H1 (cell line): Measurements from ENCODE around the gene PCDHGA1. TPM values are rescaled to one million over a fixed set of nuclear protein-coding genes. Genes with fewer than 3 reads are reported as not detected.

ENCODE experiments used
- CTCF ChIA-PET: fragments of 300-600 bp; sonication (Branson Sonifier 250); formaldehyde crosslinking; loops from one replicate; lab custom pipeline; 2021; ENCODE audit not compliant: partially characterized antibody; lab: Charles Lee
- POLR2A ChIA-PET: fragments of 300-600 bp; sonication (Branson Sonifier 250); formaldehyde crosslinking; loops from one replicate; lab custom pipeline; 2021; ENCODE audit warnings: inconsistent platforms; ENCODE audit not compliant: partially characterized antibody; lab: Charles Lee
- DNase-seq, 2 experiments: peaks; one replicate each; pipeline versions ENCODE4 v3.0.0 to v3.0.0-alpha.2; 2010 to 2022; ENCODE audit warnings: low spot score in 2 of 2, low read depth in 1 of 2, mixed read lengths in 1 of 2
- FAIRE-seq: peaks from 2 replicates; lab custom pipeline; 2011; peaks lifted over from hg19 to GRCh38; lab: Jason Lieb, UNC
- H2AFZ ChIP-seq: 2 replicates; pipeline ENCODE4 v1.8.1; 2012; ENCODE audit warnings: low read length, inconsistent platforms
- H2AK5ac ChIP-seq: 2 replicates; pipeline ENCODE4 v1.6.1; 2013; ENCODE audit warnings: low read depth, low read length
- H2BK120ac ChIP-seq: replicated peaks from 2 replicates; pipeline ENCODE3; 2013; ENCODE audit warnings: low read depth, low read length, inconsistent platforms
- H2BK12ac ChIP-seq: 2 replicates; pipeline ENCODE4 v1.6.1; 2013; ENCODE audit warnings: low read depth, low read length
- H2BK15ac ChIP-seq: 2 replicates; pipeline ENCODE4 v1.6.1; 2013; ENCODE audit warnings: low read length
- H2BK20ac ChIP-seq: 2 replicates; pipeline ENCODE4 v1.6.1; 2013; ENCODE audit warnings: low read length
- H2BK5ac ChIP-seq: 2 replicates; pipeline ENCODE4 v1.6.1; 2013; ENCODE audit warnings: low read depth, low read length
- H3K14ac ChIP-seq: 2 replicates; pipeline ENCODE4 v1.6.1; 2013; ENCODE audit warnings: inconsistent platforms; ENCODE audit not compliant: insufficient read length
- H3K18ac ChIP-seq: 2 replicates; pipeline ENCODE4 v1.6.1; 2013; ENCODE audit warnings: low read length; ENCODE audit errors: extremely low read depth
- H3K23ac ChIP-seq: 2 replicates; pipeline ENCODE4 v1.6.1; 2013; ENCODE audit warnings: inconsistent platforms; ENCODE audit not compliant: insufficient read length
- H3K23me2 ChIP-seq: 2 replicates; pipeline ENCODE4 v1.6.1; 2013; ENCODE audit warnings: low read depth, low read length
- H3K27ac ChIP-seq: 2 replicates; pipeline ENCODE4 v1.6.1; 2011; ENCODE audit warnings: low read depth, low read length, inconsistent platforms
- H3K27me3 ChIP-seq, 4 experiments: replicated peaks in 1 of 4; 1 replicate in 1 of 4; 2 replicates in 3 of 4; pipeline versions ENCODE4 v1.6.1 to v1.8.1; 2011 to 2013; ENCODE audit warnings: low read length in 3 of 4, mild to moderate bottlenecking in 3 of 4, inconsistent platforms in 2 of 4, mixed read lengths in 2 of 4, moderate library complexity in 1 of 4; ENCODE audit not compliant: control insufficient read depth in 3 of 4, insufficient read depth in 3 of 4; ENCODE audit errors: extremely low read depth in 1 of 4
- H3K36me3 ChIP-seq, 4 experiments: 2 replicates each; pipeline versions ENCODE4 v1.6.1 to v1.8.1; 2011 to 2013; ENCODE audit warnings: mild to moderate bottlenecking in 4 of 4, low read length in 3 of 4, moderate library complexity in 2 of 4, control low read depth in 1 of 4, inconsistent platforms in 1 of 4; ENCODE audit not compliant: insufficient read depth in 4 of 4, control insufficient read depth in 2 of 4
- H3K4ac ChIP-seq: replicated peaks from 2 replicates; pipeline ENCODE3; 2013; ENCODE audit warnings: low read length, low read depth, mixed read lengths, inconsistent platforms; ENCODE audit not compliant: insufficient read length
- H3K4me1 ChIP-seq, 4 experiments: replicated peaks in 1 of 4; 1 replicate in 1 of 4; 2 replicates in 3 of 4; pipeline versions ENCODE4 v1.6.1 to v1.8.1; 2011 to 2013; ENCODE audit warnings: low read length in 3 of 4, inconsistent platforms in 2 of 4, mixed read lengths in 1 of 4; ENCODE audit not compliant: insufficient read depth in 4 of 4, control insufficient read depth in 3 of 4
- H3K4me2 ChIP-seq, 2 experiments: 2 replicates each; pipeline versions ENCODE4 v1.6.1 to v1.8.1; 2011 to 2013; ENCODE audit warnings: low read depth in 2 of 2, low read length in 2 of 2, control low read depth in 1 of 2, inconsistent platforms in 1 of 2, mild to moderate bottlenecking in 1 of 2; ENCODE audit not compliant: insufficient read depth in 1 of 2
- H3K4me3 ChIP-seq, 4 experiments: fragments of 200-600, 300-600 bp in 1 of 4; sonication (generic), shearing (Covaris generic), sonication (Bioruptor Twin) in 1 of 4; 2 replicates each; pipeline versions ENCODE4 v1.5.1 to v1.8.1; 2011 to 2016; ENCODE audit warnings: low read length in 4 of 4, low read depth in 3 of 4, control low read depth in 2 of 4, inconsistent platforms in 2 of 4, mild to moderate bottlenecking in 2 of 4, mixed read lengths in 1 of 4, moderate library complexity in 1 of 4; ENCODE audit not compliant: insufficient read depth in 2 of 4; ENCODE audit errors: extremely low read depth in 1 of 4
- H3K56ac ChIP-seq: replicated peaks from 2 replicates; pipeline ENCODE3; 2013; ENCODE audit warnings: low read depth, mild to moderate bottlenecking, mixed read lengths, low read length, inconsistent platforms; ENCODE audit not compliant: insufficient read length
- H3K79me1 ChIP-seq: 2 replicates; pipeline ENCODE4 v1.6.1; 2013; ENCODE audit warnings: low read depth, low read length, control low read depth
- H3K79me2 ChIP-seq, 2 experiments: 2 replicates each; pipeline versions ENCODE4 v1.6.1 to v1.8.1; 2012 to 2013; ENCODE audit warnings: low read length in 2 of 2, mild to moderate bottlenecking in 2 of 2, inconsistent platforms in 1 of 2; ENCODE audit not compliant: insufficient read depth in 2 of 2, control insufficient read depth in 1 of 2
- H3K9ac ChIP-seq, 4 experiments: replicated peaks in 1 of 4; 1 replicate in 1 of 4; 2 replicates in 3 of 4; pipeline versions ENCODE4 v1.6.1 to v1.8.1; 2011 to 2013; ENCODE audit warnings: low read depth in 3 of 4, low read length in 3 of 4, control low read depth in 2 of 4, mild to moderate bottlenecking in 2 of 4, moderate library complexity in 2 of 4, inconsistent platforms in 1 of 4; ENCODE audit errors: extremely low read depth in 1 of 4
- H3K9me3 ChIP-seq, 2 experiments: 2 replicates each; pipeline versions ENCODE4 v1.6.1 to v1.8.1; 2012 to 2013; ENCODE audit warnings: mild to moderate bottlenecking in 2 of 2, moderate library complexity in 2 of 2, control low read depth in 1 of 2, inconsistent platforms in 1 of 2, low read depth in 1 of 2, low read length in 1 of 2, mixed read lengths in 1 of 2; ENCODE audit not compliant: insufficient read depth in 2 of 2
- H4K20me1 ChIP-seq, 2 experiments: replicated peaks in 1 of 2; 2 replicates each; pipeline versions ENCODE3 to v1.8.1; 2011 to 2013; ENCODE audit warnings: inconsistent platforms in 2 of 2, low read length in 2 of 2, mild to moderate bottlenecking in 1 of 2; ENCODE audit not compliant: insufficient read depth in 2 of 2, control insufficient read depth in 1 of 2
- H4K5ac ChIP-seq: 2 replicates; pipeline ENCODE4 v1.6.1; 2013; ENCODE audit warnings: low read length, low read depth, mixed read lengths, inconsistent platforms; ENCODE audit not compliant: insufficient read length
- H4K8ac ChIP-seq: 2 replicates; pipeline ENCODE4 v1.8.0; 2013; ENCODE audit warnings: mild to moderate bottlenecking, moderate library complexity, low read length, inconsistent platforms; ENCODE audit not compliant: insufficient read depth; ENCODE audit errors: extremely low read depth
- H4K91ac ChIP-seq: replicated peaks from 2 replicates; pipeline ENCODE3; 2013; ENCODE audit warnings: low read length, mixed read lengths, inconsistent platforms; ENCODE audit not compliant: insufficient read length
- CEBPB ChIP-seq: IDR thresholded peaks from 2 replicates; pipeline ENCODE4 v1.6.1; 2012; ENCODE audit warnings: low read depth, low read length
- EGR1 ChIP-seq: IDR thresholded peaks from 2 replicates; pipeline ENCODE4 v1.6.1; 2011; ENCODE audit warnings: low read depth, low read length, borderline replicate concordance
- EZH2 ChIP-seq: fragments of 200-600 bp; sonication (generic); IDR thresholded peaks from 2 replicates; pipeline ENCODE4 v1.7.1; 2012; ENCODE audit warnings: low read depth, mild to moderate bottlenecking, moderate library complexity, low read length, inconsistent platforms; ENCODE audit not compliant: severe bottlenecking
- GABPA ChIP-seq: IDR thresholded peaks from 2 replicates; pipeline ENCODE4 v1.6.1; 2011; ENCODE audit warnings: mild to moderate bottlenecking, low read length, moderate library complexity, borderline replicate concordance; ENCODE audit not compliant: insufficient read depth
- HDAC6 ChIP-seq: IDR thresholded peaks from one replicate; pipeline ENCODE4 v1.7.1; 2012; ENCODE audit warnings: low read depth, mild to moderate bottlenecking, inconsistent platforms, low read length, moderate library complexity
- KDM4A ChIP-seq: IDR thresholded peaks from one replicate; pipeline ENCODE4 v1.7.1; 2012; ENCODE audit warnings: low read depth, mild to moderate bottlenecking, moderate library complexity, low read length, inconsistent platforms; ENCODE audit not compliant: severe bottlenecking
- MAFK ChIP-seq: IDR thresholded peaks from 2 replicates; pipeline ENCODE4 v1.6.1; 2012; ENCODE audit warnings: low read depth, mild to moderate bottlenecking, improper control_type of control experiment, low read length
- MAX ChIP-seq: IDR thresholded peaks from 2 replicates; pipeline ENCODE4 v1.6.1; 2012; ENCODE audit warnings: inconsistent platforms
- SIN3A ChIP-seq, 2 experiments: IDR thresholded peaks in 1 of 2; conservative IDR thresholded peaks in 1 of 2; 2 replicates each; pipeline ENCODE4 v1.6.1; 2011 to 2012; ENCODE audit warnings: low read length in 2 of 2, improper control_type of control experiment in 1 of 2, low read depth in 1 of 2, mild to moderate bottlenecking in 1 of 2
- WGBS, 2 experiments: shearing (Covaris generic) in 1 of 2; methylation state at CpG; one replicate each; pipeline versions ENCODE4 v1.1.6 to v1.1.7; 2013 to 2015; ENCODE audit warnings: low lambda C conversion rate in 2 of 2, mixed read lengths in 2 of 2, inconsistent platforms in 1 of 2, low coverage in 1 of 2, missing lambda C conversion rate in 1 of 2; ENCODE audit not compliant: insufficient replicate concordance in 2 of 2, insufficient coverage in 1 of 2, insufficient read length in 1 of 2; ENCODE audit errors: extremely low coverage in 1 of 2, missing lambda C conversion rate in 1 of 2; 5-methylcytosine and 5-hydroxymethylcytosine counted together
- polyA plus RNA-seq, 7 experiments: library from polyadenylated mRNA; depleted of rRNA in 3 of 7; stranded (reverse) in 5 of 7; unstranded in 2 of 7; fragments of >200 nt in 5 of 7; fragments of 200-250 nt in 2 of 7; gene quantifications; 1 replicate in 5 of 7; 2 replicates in 1 of 7; 4 replicates in 1 of 7; pipeline versions ENCODE4 v1.2.1 to v1.2.3, GENCODE V29; 2011 to 2013; ENCODE audit warnings: missing spikeins in 2 of 7, mixed read lengths in 2 of 7
- total RNA-seq: library from RNA; stranded (reverse); fragmentation: NEBNext Ultra II Directional; extraction: Animal tissue kit (Norgen Biotek cat#: 25700); gene quantifications from 2 replicates; pipeline ENCODE4 v1.2.1, GENCODE V29; 2021

PCDHGA1 gene
- total and polyA plus RNA-seq, 2 of the 8 experiments (the other 6 are each of a cell fraction or from before 2014, with no cell fraction given): 0.57 to 0.89 TPM

DNA sequence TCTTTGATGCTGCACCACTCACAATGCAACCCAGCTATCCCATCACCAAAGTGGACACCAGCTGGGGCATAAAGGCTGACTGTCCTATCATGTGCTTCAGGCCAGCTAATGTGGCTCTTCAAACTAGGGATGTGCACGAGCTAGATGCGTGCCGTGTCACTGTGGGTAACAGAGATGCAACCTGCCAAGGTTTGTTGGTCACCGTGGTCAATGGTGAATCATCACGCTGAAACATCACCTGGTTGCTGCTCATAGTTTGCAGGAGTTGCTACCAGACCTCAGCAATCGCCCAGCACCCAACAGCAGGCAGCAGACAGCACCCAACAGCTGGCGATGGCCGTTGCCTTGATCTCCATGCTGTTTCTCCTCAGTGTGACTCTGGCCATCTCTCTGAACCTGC, 2.1 kb upstream of the PCDHGA1 start:
- no peak overlapping the region for H4K91ac ChIP-seq
- 0 out of 2 replicates have a peak, but pooled peaks cover 1% of the 10 kb centered on the region for H3K23me2 ChIP-seq
- H3K14ac ChIP-seq: no peak overlapping the region
- H3K36me3 ChIP-seq: no peaks in the 10 kb centered on the region; a peak in 1 of 8 replicates
- no peak overlapping the region for H3K4me2 ChIP-seq
- peaks cover 20 to 29% of the 10 kb centered on the region in 2 experiments for H3K9me3 ChIP-seq
- no peaks in the 10 kb centered on the region for H3K27me3 ChIP-seq
- no peak overlapping the region for H2BK5ac ChIP-seq
- no peaks in the 10 kb centered on the region for H4K20me1 ChIP-seq
- H3K4me1 ChIP-seq: no peaks in the 10 kb centered on the region
- no peak overlapping the region for H2AK5ac ChIP-seq
- POLR2A ChIA-PET: interaction anchor here (1.1 to 3.8 kb wide), 3 partner anchors 9 to 164 kb away, joined by 3 to 18 read pairs (median 6); partner anchors contain the start of genes PCDHGB1 and TAF7
- no peak overlapping the region for H2BK12ac ChIP-seq
- H3K18ac ChIP-seq: no peak overlapping the region
- CTCF ChIA-PET: interaction anchor here (0.5 to 5.0 kb wide), 23 partner anchors 8 to 232 kb away, joined by 3 to 40 read pairs (median 6); partner anchors contain the start of genes PCDHB11, PCDHB14, PCDHB15 and PCDHB8
- no peaks in the 10 kb centered on the region for H3K79me2 ChIP-seq
- no peak overlapping the region for H4K8ac ChIP-seq
- no peak for DNase-seq
- no peak overlapping the region for H3K56ac ChIP-seq
- no peak overlapping the region for H4K5ac ChIP-seq
- H2BK15ac ChIP-seq: no peak overlapping the region
- 93% methylated on average over 8 of the region's 8 CpGs; no CpG with 5 or more reads in 1 of the 2 experiments for WGBS, 2 experiments
- FAIRE-seq: no peak
- H2BK120ac ChIP-seq: no peak overlapping the region
- H2AFZ ChIP-seq: no peak overlapping the region
- H3K9ac ChIP-seq: no peak overlapping the region
- no peak overlapping the region for H2BK20ac ChIP-seq
- H3K4ac ChIP-seq: no peak overlapping the region
- no peak overlapping the region for H3K27ac ChIP-seq
- H3K79me1 ChIP-seq: no peaks in the 10 kb centered on the region
- H3K4me3 ChIP-seq: no peak overlapping the region
- no peak overlapping the region for H3K23ac ChIP-seq
- TF ChIP-seq CEBPB (no peak), MAX (no peak), KDM4A (no peak), MAFK (no peak), EZH2 (no peak), GABPA (no peak), HDAC6 (no peak), EGR1 (no peak), SIN3A (conservative IDR thresholded peaks at IDR 0.05 in 1 of 2, IDR thresholded peaks at IDR 0.05 in 1 of 2; ENCODE audit: low read depth in 1 of 2, low read length in 2 of 2) (no peak)
